GM12878 (cell line): ENCODE results near the gene ZNF783.

Experiments
- CEBPB ChIP-seq, 2 experiments: fragments of 150-350 bp in 1 of 2; IDR thresholded peaks; 2 replicates each; pipeline ENCODE4 v1.6.1; 2012 to 2014; ENCODE audit warnings: low read depth in 2 of 2, low read length in 2 of 2, borderline replicate concordance in 1 of 2, inconsistent platforms in 1 of 2
- EZH2 ChIP-seq: IDR thresholded peaks from 2 replicates; pipeline ENCODE4 v1.6.1; 2012; ENCODE audit warnings: low read depth, mild to moderate bottlenecking, control low read depth, inconsistent platforms, low read length, borderline replicate concordance; ENCODE audit not compliant: control insufficient read depth
- KDM1A ChIP-seq: fragments of 200-600 bp; sonication (generic); IDR thresholded peaks from 2 replicates; pipeline ENCODE4 v1.6.1; 2016; ENCODE audit warnings: borderline replicate concordance
- POLR2A ChIP-seq: IDR thresholded peaks from 2 replicates; pipeline ENCODE4 v1.6.1; 2011; ENCODE audit warnings: low read depth, mild to moderate bottlenecking, low read length
- SIN3A ChIP-seq: IDR thresholded peaks from 2 replicates; pipeline ENCODE4 v1.6.1; 2012; ENCODE audit warnings: low read depth, low read length, improper control_type of control experiment
- SREBF2 ChIP-seq: IDR thresholded peaks from 2 replicates; pipeline ENCODE4 v1.6.1; 2012; ENCODE audit warnings: mild to moderate bottlenecking, low read length
- TCF7 ChIP-seq: IDR thresholded peaks from 2 replicates; pipeline ENCODE4 v1.6.1; 2014; ENCODE audit warnings: antibody characterized with exemption, borderline replicate concordance
- ZNF274 ChIP-seq: IDR thresholded peaks from one replicate; pipeline ENCODE4 v1.8.0; 2011; ENCODE audit not compliant: insufficient read length, insufficient read depth
- TF ChIP-seq, protein P1 (sequence below), 3 experiments: IDR thresholded peaks in 2 of 3; conservative IDR thresholded peaks in 1 of 3; 2 replicates each; pipeline ENCODE4 v1.5.1; 2011; ENCODE audit warnings: low read depth in 3 of 3, low read length in 3 of 3, mild to moderate bottlenecking in 3 of 3, control low read depth in 2 of 3, moderate library complexity in 2 of 3, inconsistent platforms in 1 of 3, mixed read lengths in 1 of 3; ENCODE audit not compliant: control insufficient read depth in 2 of 3, insufficient read depth in 1 of 3; ENCODE audit errors: extremely low read depth in 1 of 3

- TF ChIP-seq SIN3A: no peak
- no peak for TF ChIP-seq POLR2A
- TF ChIP-seq SREBF2: no peak
- no peak for TF ChIP-seq EZH2
- no peak for TF ChIP-seq KDM1A
- no peak for TF ChIP-seq ZNF274
- TF ChIP-seq, protein P1, sequence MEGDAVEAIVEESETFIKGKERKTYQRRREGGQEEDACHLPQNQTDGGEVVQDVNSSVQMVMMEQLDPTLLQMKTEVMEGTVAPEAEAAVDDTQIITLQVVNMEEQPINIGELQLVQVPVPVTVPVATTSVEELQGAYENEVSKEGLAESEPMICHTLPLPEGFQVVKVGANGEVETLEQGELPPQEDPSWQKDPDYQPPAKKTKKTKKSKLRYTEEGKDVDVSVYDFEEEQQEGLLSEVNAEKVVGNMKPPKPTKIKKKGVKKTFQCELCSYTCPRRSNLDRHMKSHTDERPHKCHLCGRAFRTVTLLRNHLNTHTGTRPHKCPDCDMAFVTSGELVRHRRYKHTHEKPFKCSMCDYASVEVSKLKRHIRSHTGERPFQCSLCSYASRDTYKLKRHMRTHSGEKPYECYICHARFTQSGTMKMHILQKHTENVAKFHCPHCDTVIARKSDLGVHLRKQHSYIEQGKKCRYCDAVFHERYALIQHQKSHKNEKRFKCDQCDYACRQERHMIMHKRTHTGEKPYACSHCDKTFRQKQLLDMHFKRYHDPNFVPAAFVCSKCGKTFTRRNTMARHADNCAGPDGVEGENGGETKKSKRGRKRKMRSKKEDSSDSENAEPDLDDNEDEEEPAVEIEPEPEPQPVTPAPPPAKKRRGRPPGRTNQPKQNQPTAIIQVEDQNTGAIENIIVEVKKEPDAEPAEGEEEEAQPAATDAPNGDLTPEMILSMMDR (IDR thresholded peaks at IDR 0.05 in 2 of 3, conservative IDR thresholded peaks at IDR 0.05 in 1 of 3; ENCODE audit: control insufficient read depth in 2 of 3, extremely low read depth in 1 of 3, insufficient read depth in 1 of 3, low read depth in 3 of 3, low read length in 3 of 3): no peak
- TF ChIP-seq TCF7: no peak
- no peak for TF ChIP-seq CEBPB (IDR thresholded peaks at IDR 0.05; ENCODE audit: borderline replicate concordance in 1 of 2, low read depth in 2 of 2, low read length in 2 of 2)
These were observed 4.5 kb downstream of the ZNF783 start for GRCh38 chr7:149266451-149266850.
